Measurements from ENCODE around the gene RPS13.
"Not testable (repeated sequence)": the region's sequence is repeated elsewhere in the genome, so short reads cannot be mapped to it uniquely, and the experiment has no call there.

Gene RPS13

GRCh38 chr11:17098658-17099057 is 21.2 kb upstream of the RPS13 start:
- no peak for DNase-seq (ENCODE audit: low read depth)
- no peak for TF ChIP-seq CTCF (conservative IDR thresholded peaks at IDR 0.05; ENCODE audit: control insufficient read depth, insufficient read depth, low read depth, low read length)
- no peak overlapping the region for H3K4me3 ChIP-seq (ENCODE audit: control insufficient read depth, low read depth, low read length)

GRCh38 chr11:17098038-17098437 is 20.6 kb upstream of the RPS13 start:
- no peak overlapping the region for H3K4me3 ChIP-seq (ENCODE audit: control insufficient read depth, low read depth, low read length)
- TF ChIP-seq CTCF (conservative IDR thresholded peaks at IDR 0.05; ENCODE audit: control insufficient read depth, insufficient read depth, low read depth, low read length) = no peak

GRCh38 chr11:17085976-17086375 is 8.5 kb upstream of the RPS13 start:
- DNase-seq (ENCODE audit: low read depth); H3K4me3 ChIP-seq (ENCODE audit: control insufficient read depth, low read depth, low read length): not testable (repeated sequence)

More at GRCh38 chr11:17098038-17098437, 20.6 kb upstream of the RPS13 start:
- no peak for DNase-seq (ENCODE audit: low read depth)

GRCh38 chr11:17077240-17077519 is 287 bp downstream of the RPS13 start:
- TF ChIP-seq CTCF (conservative IDR thresholded peaks at IDR 0.05; ENCODE audit: control insufficient read depth, insufficient read depth, low read depth, low read length) = no peak
- H3K4me3 ChIP-seq (ENCODE audit: control insufficient read depth, low read depth, low read length) = peak overlapping the region; percentile 99
- no peak for DNase-seq (ENCODE audit: low read depth)

GRCh38 chr11:17076517-17077239 is 789 bp downstream of the RPS13 start:
- H3K4me3 ChIP-seq (ENCODE audit: control insufficient read depth, low read depth, low read length) = peak overlapping the region; percentile 99
- no peak for TF ChIP-seq CTCF (conservative IDR thresholded peaks at IDR 0.05; ENCODE audit: control insufficient read depth, insufficient read depth, low read depth, low read length)
- DNase-seq (ENCODE audit: low read depth) = peak; percentile 27

- H3K4me3 ChIP-seq (ENCODE audit: control insufficient read depth, low read depth, low read length) = peak overlapping the region; percentile 99
- no peak for DNase-seq (ENCODE audit: low read depth)
- no peak for TF ChIP-seq CTCF (conservative IDR thresholded peaks at IDR 0.05; ENCODE audit: control insufficient read depth, insufficient read depth, low read depth, low read length)
Measured at GRCh38 chr11:17075506-17075905, 2.0 kb downstream of the RPS13 start.

GRCh38 chr11:17073370-17074027 is 4.0 kb downstream of the RPS13 start:
- DNase-seq (ENCODE audit: low read depth) = peak; percentile 4
- no peak overlapping the region for H3K4me3 ChIP-seq (ENCODE audit: control insufficient read depth, low read depth, low read length)
- TF ChIP-seq CTCF (conservative IDR thresholded peaks at IDR 0.05; ENCODE audit: control insufficient read depth, insufficient read depth, low read depth, low read length) = no peak

Measured in fibroblast of mammary gland (primary cell).